Activated naive CD4-positive, alpha-beta T cell (primary cell): ENCODE data around the gene IL17REL.
"Not testable (repeated sequence)": the region's sequence is repeated elsewhere in the genome, so short reads cannot be mapped to it uniquely, and the experiment has no call there.

Source experiments
- DNase-seq, 4 experiments: peaks; one replicate each; lab custom pipeline; 2025; lab: John Stamatoyannopoulos, UW

IL17REL gene

DNA sequence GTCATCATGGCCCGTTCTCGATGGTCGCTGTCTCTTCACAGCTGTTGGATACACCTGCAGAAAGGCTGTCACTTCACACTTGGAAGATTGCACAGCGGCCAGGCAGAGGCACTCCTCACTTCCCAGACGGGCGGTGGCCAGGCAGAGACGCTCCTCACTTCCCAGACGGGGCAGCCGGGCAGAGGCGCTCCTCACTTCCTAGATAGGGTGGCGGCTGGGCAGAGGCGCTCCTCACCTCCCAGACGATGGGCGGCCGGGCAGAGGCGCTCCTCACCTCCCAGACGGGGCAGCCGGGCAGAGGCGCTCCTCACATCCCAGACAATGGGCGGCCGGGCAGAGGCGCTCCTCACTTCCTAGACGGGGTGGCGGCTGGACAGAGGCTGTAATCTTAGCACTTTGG is 22.7 kb downstream of the IL17REL start:
- not testable (repeated sequence) for DNase-seq

DNA sequence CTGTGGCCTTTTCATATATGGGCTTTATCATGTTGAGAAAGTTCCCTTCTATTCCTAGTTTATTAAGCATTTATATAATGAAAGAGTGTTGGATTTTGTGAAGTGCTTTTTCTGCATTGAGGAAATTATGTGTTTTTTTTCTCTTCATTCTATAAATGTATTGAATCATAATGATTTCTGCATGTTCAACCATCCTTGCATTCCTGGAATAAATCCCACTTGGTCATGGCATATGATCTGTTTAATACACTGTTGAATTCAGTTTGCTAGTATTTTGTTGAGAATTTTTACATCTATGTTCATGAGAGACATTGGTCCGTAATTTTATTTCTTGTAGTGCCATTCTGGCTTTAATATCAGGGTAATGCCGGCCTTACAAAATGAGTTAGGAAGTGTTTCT is 26.2 kb downstream of the IL17REL start:
- DNase-seq = no peak

DNA sequence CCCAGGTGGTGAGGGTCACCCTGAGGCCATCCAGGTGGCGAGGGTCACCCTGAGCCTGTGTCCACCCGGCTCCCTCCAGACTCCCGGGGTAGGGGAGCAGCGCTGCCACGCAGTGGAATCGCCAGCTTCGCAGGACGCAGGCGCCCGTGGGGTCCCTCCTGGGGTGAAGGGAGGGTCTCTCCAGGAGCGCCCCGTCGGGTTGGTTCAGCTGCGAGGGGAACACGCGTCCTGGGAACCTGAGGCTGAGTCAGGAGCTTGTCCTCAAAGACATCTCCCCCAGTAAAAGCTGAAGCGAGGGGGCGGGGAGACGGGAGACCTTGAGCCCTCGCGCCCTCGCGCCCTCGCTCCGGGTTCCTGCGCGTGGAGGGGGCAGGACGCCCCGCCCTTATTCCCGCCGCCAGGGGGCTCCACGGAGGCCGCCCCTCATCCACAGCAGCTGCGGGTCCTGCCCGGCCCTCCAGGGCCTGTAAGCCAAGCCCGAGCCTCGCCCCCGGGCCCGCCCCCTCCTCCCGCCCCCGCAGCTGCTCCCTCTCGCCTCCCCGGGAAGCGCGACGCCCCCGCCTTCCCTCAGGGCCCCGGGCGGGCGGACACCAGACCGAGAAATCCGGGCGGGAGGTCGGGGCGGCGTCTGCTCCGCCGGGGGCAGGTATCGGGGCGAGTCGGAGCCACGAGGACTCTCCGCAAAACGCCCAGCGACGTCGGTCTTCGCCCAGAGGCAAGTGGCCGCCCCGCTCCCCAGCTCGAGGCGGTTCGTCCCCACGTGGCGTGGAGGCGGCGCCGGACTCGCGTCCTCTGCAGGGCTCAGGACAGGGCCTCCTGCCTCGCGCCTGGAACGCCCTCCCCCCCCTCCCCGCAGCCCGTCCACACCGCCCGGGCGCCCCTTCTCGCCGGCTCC is 29.2 kb downstream of the IL17REL start:
- DNase-seq = peak in 1 of 4 experiments; percentile 39

DNA sequence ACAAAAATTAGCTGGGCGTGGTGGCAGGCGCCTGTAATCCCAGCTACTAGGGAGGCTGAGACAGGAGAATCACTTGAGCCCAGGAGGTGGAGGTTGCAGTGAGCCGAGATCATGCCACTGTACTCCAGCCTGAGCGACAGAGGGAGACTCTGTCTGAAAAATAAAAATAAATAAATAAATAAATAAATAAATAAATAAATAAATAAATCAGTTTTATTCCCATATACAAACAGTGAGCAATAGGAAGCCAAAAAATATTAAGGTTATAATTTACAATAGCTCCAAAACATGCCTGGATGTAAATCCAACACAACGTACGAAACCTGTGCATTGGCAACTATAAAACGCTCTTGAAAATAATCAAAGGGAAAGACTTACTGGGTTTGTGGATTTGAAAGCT is 30.8 kb downstream of the IL17REL start:
- not testable (repeated sequence) for DNase-seq

DNA sequence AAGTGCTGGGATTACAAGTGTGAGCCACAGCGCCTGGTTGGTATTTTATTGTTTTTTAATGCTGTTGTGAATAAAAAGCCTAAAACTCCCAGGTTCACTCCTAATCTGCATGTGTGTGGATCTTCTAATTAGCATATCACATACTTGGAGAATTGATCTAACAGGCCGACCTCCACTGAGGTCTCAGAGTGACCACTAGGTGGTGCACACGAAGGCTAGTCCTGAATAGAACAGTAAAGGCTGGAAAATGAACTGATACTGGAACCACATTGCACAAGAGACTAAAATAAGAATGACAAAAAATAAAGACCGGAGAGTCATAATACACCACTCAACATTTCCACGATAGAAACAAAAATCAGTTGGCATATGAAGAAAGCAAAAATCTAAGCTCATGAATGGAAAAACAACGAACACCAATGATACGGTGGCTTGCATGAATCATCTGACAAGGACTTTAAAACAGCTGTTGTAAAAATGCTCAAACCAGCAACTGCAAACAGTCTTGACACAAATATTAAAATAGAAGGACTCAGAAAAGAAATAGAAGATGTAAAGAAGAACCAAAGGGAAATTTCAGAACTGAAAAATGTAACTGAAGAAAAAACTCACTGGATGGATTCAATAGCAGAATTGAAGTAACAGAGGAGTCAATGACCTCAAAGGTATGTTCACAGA is 32.8 kb downstream of the IL17REL start:
- no peak for DNase-seq

DNA sequence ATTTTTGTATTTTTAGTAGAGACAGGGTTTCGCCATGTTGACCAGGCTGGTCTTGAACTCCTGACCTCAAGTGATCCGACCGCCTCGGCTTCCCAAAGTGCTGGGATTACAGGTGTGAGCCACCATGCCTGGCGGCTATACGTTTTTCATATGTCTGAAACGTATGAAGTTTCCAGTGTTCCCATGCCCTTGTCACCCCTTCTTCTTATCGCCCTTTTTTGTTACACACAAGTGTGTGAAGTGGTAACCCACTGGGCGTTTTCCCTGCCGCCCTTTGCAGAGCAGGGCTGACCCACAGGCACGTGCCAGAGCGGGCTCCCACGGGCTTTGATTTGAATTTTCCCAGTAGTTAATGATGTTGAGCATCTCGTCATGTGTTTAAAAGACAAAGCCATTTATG is 35.0 kb downstream of the IL17REL start:
- no peak for DNase-seq

DNA sequence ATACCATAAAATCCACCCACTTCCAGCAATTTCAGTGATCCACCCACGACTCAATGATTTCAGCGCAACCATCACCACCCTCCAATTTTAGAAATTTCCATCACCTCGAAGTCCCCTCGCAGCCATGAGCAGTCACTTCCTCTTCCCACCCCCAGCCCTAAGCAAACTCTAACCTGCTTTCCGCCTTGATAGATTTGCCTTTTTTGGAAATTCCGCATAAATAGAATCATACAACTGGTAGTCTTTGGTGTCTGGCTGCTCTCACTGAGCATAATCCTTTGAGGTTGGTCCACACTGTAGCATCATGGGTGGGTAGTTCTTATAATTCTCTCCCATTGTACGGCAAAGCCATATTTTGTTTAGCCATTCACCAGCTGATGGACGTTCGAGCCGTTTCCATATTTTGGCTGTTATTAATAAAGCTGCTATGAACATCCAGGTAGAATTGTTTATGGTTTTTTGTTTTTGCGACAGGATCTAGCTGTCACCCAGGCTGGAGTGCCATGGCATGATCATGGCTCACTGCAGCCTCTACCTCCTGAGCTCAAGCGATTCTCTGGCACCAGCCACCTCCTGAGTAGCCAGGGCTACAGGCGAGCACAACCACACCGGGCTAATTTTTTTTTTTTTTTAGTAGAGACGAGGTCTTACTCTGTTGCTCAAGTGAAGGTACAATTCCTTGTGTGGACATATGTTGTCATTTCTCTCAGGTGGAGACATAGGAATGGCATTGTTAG is 36.0 kb downstream of the IL17REL start:
- no peak for DNase-seq

DNA sequence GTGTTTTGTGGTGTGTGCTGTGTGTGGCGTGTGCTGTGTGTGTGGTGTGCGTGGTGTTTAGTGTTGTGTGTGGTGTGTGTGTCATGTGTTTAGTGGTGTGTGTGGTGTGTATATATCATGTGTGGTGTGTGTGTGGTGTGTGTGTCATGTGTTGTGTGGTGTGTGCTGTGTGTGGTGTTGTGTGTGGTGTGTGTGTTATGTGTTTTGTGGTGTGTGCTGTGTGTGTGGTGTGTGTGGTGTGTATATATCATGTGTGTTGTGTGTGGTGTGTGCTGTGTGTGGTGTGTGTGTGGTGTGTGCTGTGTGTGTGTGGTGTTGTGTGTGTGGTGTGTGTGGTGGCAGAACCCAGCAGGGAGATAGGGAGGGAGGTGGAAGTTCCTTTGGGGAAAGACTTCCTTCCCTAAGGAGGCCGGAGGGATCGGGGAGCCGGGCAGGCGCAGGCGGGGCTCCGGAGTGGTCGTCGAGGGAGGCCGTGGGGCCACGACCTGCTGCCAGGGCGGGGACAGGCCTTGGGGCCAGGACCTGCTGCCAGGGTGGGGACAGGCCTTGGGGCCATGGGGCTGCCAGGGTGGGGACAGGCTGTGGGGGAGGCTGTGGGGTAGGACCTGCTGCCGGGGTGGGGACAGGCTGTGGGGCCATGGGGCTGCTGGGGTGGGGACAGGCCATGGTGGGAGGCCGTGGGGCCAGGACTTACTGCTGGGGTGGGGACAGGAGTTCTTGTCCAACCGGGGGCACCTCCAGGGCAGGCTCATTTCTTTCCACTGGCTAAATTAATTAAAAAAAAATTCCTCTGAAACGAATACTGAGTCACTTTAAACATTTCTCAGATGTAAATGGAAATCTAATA is 36.8 kb downstream of the IL17REL start:
- DNase-seq = no peak

DNA sequence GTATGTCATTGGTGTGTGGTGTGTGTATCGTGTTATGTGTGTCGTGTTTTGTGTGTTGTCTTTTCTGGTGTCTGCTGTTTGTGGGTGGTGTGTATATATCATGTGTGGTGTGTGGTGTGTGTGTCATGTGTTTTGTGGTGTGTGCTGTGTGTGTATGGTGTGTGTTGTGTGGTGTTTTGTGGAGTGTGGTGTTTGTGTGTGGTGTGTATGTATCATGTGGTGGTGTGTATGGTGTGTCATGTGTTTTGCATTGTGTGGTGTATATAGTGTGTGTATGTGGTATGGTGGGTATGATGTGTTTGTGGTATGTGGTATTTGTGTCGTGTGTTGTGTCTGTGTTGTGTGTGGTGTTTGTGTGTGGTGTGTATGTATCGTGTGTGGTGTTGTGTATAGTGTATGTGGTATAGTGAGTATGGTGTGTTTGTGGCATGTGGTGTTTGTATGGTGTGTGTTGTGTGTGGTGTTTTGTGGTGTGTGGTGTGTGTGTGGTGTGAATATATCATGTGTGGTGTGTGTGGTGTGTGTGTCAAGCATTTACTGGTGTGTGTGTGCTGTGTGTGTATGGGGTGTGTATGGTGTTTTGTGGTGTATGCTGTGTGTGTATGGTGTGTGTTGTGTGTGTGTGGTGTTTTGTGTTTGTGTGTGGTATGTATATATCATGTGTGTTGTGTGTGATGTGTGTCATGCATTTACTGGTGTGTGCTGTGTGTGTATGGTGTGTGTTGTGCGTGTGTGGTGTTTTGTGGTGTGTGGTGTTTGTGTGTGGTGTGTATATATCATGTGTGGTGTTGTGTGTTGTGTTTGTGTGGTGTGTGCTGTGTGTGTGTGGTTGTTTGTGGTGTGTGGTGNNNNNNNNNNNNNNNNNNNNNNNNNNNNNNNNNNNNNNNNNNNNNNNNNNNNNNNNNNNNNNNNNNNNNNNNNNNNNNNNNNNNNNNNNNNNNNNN is 39.3 kb downstream of the IL17REL start:
- DNase-seq = no peak

DNA sequence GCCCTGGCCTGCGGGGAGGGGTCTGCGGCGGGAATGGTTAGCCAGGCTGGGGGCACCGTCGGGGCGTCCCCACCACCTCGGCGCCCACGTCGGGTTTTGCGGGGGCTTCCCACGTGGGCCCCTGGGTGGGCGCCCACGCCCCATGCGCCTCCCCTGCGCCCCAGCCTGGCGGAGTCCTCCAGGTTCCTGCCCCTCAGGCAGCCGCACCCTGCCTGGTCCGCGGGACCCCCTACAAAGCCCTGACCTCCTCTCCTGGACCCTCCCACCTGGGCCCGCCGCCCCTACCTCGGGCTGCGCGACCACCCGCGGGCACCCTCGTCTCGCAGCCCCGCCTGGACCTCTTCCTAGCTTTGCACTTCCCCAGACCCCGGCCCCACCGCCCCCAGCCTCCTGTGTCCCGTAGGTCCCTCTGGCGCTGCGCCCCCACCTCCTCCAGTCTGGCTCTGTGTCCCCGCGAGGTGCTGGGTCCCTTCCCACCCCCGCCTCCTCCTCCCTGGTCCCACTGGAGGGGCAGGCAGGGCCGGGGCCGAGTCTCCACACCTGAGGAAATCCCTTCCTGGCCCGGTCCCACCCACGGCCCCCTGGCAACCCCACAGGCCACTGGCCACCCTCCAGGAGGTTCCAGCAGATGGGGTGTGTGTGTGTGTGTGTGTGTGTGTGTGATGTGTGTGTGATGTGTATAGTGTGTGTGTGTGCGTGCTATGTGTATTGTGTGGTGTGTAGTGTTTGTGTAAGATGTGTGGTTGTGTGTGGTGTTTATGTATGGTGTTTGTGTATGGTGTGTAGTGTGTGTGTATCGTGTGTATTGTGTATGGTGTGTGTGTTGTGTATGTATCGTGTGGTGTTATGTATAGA is 40.2 kb downstream of the IL17REL start:
- no peak for DNase-seq

DNA sequence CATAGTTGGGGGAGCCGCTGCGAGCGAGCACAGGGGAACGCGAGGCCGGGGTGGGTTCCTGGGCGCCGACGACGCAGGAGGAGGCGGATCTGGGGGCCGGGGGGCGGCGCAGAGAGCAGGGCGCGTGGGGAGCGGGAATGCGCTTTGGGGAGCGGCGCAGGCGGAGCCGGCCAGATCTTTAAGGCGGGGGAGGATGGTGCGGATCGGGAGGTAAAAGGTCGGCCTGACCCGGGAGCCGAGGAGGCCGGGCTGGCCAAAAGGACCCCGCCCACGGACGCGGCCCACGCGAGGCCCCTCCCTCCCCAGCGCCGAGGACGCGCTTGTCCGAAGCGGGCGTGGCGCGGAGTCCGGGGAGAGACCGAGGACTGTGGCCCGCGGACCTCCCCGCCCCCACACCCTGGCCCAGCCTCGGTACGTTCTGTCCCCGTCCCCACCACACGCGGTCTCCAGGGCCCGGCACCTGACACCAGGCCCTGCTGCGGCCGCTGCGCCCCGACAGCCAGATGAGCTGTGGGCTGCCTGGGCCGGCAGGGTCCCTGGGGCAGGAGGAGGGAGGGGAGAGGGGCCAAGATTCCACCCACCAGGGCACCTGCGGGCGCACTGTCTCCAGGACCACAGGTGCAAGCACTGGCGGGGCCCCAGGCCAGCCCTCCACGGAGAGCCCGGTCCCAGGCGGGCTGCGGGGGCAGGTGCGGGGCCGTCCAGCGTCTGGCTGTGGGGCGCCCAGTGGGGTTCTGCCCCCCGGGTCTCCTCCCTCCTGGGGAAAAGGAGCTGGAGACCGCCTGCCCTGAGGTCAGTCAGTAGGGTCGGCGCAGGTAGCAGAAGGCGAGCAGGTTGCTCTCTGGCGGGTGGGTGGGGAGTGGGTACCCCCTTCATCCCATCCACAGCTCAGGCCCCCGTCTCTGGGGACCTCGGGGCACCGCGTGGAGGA is 41.1 kb downstream of the IL17REL start:
- peak in 3 of 4 experiments; percentile 62 to 73 (median 67) for DNase-seq

DNA sequence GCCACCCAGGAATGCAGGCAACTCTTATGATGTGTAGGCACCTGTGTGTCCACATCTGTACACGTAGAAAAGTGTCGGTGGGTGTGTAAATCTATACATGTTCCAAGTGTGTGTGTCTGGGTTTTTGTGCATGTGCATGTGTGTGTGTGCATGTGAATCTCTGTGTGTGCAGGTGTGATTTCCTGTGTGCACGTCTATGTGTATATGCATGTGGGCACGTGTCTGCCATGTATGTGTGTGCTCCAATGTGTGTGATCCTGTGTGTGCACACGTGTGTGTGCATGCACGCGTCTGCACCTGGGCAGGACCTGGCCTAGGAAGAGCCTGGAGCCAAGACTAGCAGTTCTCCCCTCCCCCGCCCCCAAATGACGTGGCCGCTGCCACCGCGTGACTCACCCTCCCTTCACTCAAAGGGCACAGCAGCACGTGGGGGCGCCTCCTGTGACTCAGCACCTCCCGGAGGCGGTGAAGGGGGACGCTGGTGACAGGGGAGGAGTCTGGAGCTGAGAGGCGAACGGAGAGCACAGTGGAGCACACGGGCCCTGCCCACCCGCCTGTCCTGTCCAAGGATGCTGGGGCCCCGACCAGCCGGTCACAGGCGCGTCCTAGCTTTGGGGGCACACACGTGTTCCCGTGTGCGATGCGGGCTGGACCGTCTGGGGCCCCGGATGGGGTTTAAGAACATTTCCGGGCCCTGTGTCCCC is 41.9 kb downstream of the IL17REL start:
- DNase-seq = peak; percentile 77 to 90 (median 86)

DNA sequence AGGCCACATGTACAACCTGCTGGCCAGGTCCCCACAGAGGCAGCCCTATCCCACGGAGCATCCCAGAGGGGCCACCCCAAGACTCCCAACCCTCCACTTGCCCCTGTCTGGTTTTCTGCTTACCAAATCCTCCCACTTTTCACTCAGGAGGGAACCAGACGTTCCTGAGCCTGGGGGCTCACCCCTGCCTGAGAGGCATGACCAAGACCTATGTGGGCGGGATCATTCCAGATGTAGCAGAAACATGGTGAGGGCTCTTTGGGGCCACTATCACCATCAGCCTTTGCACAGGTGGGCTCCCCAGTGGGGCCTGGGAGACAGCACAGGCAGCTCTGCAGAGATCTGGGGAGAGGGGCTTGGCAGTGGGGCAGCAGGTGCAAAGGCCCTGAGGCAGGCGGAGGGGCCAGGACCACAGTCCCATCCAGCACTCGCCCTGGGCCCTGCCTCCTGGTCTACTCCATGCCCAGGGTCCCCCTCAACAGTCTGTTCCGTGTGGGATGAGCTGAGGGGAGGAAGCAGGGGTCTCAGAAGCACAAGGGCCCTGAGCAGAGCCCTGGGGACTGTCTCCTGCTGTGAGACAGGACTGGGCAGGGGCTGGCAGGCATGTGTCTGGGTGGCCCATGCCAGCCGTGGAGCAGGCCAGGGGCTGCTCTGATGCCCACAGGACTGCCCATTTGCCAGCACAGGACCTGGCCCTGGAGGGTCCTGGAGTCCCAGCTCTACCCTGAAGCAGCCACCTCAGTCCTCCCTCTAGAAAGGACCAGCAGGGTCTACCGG is 42.6 kb downstream of the IL17REL start:
- no peak for DNase-seq

DNA sequence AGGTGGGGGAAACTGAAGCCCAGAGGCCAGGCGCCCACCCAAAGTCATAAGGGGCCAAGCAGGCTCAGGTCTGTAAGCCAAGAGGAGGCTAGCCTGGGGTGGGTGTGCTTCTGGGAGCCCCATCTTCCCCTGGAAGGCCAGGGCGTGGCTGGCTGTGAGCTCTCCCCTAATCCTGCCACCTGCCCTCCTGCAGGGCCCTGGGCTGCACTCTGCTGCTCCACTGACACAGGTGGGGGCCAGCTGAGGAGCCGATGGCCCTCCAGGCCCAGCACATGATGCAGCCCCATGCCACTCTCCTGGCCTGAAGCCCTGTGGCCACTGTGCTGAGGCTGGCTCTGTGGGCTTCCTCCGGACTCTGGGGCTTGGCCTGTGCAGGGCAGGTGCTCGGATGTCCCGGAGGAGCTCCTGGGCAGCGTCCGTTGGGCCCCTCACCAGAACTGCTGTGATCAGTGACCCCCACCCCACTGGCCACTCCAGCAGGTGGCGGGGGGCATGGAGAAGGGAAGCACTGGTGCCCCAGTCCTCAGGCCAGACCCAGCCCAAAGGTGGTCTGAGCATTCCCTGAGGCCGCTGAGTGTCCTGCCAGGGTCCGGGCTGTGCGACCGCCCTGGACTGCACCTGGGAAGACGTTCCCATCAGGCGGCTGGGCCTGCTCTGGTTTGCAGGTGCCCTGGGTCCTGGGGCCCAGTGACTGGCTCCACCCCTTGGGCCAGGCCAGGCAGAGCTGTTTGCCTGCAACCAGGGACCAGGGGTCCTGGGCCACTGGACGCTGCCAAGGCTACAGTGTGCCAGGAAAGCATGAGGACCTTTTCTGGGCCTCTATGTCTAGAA is 43.5 kb downstream of the IL17REL start:
- no peak for DNase-seq

DNA sequence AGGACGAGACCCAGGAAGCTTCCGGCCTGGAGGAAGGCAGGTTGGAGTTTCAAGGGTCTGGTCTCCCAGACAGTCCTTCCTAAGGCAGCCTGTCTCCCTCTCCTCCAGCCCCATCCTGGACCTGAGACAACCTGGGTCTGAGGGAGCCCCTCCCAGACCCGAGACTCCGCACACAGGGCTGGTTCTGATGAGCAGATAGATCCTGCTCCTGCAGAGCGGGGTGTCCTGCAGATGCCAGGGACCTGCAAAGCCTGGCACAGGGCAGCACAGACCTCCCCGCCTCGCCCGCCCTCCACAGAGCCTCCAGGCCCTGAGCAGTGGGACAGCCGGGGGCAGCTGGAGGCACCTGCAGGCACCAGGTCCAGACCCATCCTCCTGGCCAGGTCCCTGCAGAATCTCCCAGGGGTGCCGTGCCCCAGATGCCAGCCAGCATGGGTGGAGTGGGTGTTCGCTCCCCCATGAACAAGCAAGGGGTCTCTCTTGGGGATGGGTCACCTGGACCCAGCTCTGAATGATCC is 44.2 kb downstream of the IL17REL start:
- no peak for DNase-seq

DNA sequence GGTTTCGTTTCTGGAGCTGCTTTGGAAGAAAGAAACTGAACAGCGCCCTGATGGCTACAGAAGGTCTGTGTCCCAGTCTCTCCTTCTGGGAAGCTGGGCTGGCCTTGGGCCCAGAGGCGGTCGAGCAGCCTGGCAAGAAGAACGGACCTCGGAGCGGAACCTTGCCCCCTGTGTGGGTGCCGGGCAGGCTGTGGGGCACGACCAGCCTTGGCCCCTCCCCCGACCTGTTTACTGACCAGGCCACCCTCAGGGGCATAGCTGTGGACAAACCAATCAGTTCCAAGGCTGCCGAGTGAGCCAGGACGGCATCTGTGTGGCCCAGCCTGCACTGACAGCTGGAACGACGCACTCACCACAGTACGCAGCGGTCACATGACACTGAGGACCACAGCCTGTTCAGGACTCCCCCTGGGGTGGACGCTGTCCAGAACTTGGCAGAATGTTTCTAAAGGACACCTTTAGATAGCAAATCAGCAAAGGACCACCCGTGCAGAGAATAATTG is 44.8 kb downstream of the IL17REL start:
- DNase-seq = no peak
